ENCODE results near the gene GPC6. TPM values are rescaled to one million over a fixed set of nuclear protein-coding genes. Genes with fewer than 3 reads are reported as not detected.

GPC6 gene
- total and polyA plus RNA-seq, 12 donors, result 0.15 to 5.4 (median 2.5) TPM

DNA sequence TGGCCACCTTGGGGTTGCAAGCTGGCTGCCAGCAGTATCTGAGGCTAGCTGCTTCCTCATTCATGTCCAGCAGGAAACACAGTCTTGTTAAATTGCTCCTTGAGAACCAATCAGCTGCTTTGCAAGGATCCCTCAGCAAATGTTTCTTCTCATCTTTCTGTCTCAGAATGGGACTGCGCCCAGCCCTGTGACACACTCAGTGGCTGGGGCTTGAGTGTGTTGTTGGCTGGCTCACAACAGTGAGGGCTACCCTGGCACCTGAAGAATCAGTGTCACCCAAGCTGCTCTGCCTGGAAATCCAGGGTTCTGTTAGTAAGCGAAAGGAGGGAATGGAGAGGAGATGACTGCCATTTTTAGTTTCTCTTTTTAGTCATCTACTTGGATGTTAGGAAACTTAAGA, 935.7 kb downstream of the GPC6 start:
- H3K9me3 ChIP-seq, result peaks cover 0 to 5% (median 0%) of the 10 kb centered on the region in 11 donors
- peak in 1 of 2 donors; percentile 21 for DNase-seq
- peaks cover 0 to 7% (median 0%) of the 10 kb centered on the region in 9 donors for H3K4me1 ChIP-seq
- H3K36me3 ChIP-seq, result no peaks in the 10 kb centered on the region
- ATAC-seq, result peak in 1 of 8 donors; percentile 20
- H3K27me3 ChIP-seq, result no peaks in the 10 kb centered on the region
- 57 to 82% methylated on average over 2 of the region's 2 CpGs for WGBS, 2 donors
- H3K4me3 ChIP-seq, result no peak overlapping the region
- TF ChIP-seq, protein P1, sequence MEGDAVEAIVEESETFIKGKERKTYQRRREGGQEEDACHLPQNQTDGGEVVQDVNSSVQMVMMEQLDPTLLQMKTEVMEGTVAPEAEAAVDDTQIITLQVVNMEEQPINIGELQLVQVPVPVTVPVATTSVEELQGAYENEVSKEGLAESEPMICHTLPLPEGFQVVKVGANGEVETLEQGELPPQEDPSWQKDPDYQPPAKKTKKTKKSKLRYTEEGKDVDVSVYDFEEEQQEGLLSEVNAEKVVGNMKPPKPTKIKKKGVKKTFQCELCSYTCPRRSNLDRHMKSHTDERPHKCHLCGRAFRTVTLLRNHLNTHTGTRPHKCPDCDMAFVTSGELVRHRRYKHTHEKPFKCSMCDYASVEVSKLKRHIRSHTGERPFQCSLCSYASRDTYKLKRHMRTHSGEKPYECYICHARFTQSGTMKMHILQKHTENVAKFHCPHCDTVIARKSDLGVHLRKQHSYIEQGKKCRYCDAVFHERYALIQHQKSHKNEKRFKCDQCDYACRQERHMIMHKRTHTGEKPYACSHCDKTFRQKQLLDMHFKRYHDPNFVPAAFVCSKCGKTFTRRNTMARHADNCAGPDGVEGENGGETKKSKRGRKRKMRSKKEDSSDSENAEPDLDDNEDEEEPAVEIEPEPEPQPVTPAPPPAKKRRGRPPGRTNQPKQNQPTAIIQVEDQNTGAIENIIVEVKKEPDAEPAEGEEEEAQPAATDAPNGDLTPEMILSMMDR (IDR thresholded peaks at IDR 0.05), result no peak
- no peak overlapping the region for H3K27ac ChIP-seq
- intact Hi-C loops (cut with DNase I), result no loop called here

DNA sequence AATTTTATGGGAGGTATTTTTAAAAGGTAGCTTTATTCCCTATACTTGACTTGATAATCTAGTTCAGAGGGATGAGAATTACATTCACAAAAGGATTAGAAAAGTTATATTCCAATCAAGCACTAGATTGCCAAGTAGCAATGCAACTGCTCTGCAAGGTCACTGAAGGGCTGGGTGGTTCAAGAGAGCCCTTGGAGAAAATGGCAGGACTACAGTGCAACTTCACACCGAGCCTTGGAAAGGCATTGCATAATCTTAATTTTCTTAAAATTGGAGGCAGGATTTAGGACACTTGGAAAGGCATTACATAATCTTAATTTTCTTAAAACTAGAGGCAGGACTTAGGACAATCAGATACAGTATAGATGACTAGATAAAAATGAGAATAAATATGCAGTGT, 936.9 kb downstream of the GPC6 start:
- TF ChIP-seq, protein P1 (IDR thresholded peaks at IDR 0.05), result no peak
- ATAC-seq, result no peak
- 69 to 79% methylated on average over 1 of the region's 1 CpG for WGBS, 2 donors
- no peak for DNase-seq
- peaks cover 0 to 5% (median 0%) of the 10 kb centered on the region in 11 donors for H3K9me3 ChIP-seq
- H3K36me3 ChIP-seq, result no peaks in the 10 kb centered on the region
- H3K27me3 ChIP-seq, result no peaks in the 10 kb centered on the region
- H3K4me3 ChIP-seq, result no peak overlapping the region
- intact Hi-C loops (cut with DNase I), result no loop called here
- H3K27ac ChIP-seq, result no peak overlapping the region
- peaks cover 0 to under 1% (median 0%) of the 10 kb centered on the region in 9 donors for H3K4me1 ChIP-seq

DNA sequence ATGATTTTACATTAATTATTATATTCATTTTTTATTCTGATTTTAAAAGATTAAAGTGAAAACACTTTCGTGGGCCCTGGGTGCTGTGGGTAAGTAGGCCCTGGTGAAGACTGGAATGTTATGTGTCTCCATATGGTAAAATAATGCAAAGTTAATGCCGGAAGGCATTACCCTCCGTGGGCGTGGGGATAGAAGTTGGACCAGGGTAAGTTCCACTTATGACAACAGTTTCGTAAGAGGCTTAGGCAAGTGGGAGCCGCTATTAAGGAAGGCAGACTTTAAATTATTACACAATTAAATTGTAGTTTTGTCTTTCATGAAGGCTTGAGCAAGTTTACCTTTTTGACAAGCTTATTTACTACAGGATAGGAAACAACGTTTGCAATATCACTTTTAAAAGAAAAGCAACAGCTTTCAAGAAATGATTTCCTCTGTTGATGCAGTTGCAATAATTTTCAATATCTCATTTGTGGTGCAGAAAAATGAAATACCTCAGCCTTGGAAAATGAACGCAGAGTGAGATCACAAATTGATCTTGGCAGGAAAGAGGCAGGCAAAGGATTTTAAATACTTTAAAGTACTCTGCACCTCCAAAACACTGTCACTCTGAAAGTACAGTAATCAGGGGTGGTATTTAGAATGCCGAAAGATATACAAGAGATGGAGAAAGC, 942.3 kb downstream of the GPC6 start:
- intact Hi-C loops (cut with DNase I), result no loop called here
- Histone ChIP-seq H3K27ac (peak overlapping the region in 1 of 10 donors; percentile 35), H3K36me3 (no peaks in the 10 kb centered on the region), H3K27me3 (no peaks in the 10 kb centered on the region), H3K4me1 (peaks cover 0 to 12% (median 0%) of the 10 kb centered on the region in 9 donors), H3K4me3 (no peak overlapping the region), H3K9me3 (no peaks in the 10 kb centered on the region)
- TF ChIP-seq, protein P1 (IDR thresholded peaks at IDR 0.05), result no peak
- DNase-seq (no peak), ATAC-seq (peak in 4 of 8 donors; percentile 22 to 44 (median 38))
- 69 to 76% methylated on average over 9 of the region's 9 CpGs for WGBS, 2 donors

DNA sequence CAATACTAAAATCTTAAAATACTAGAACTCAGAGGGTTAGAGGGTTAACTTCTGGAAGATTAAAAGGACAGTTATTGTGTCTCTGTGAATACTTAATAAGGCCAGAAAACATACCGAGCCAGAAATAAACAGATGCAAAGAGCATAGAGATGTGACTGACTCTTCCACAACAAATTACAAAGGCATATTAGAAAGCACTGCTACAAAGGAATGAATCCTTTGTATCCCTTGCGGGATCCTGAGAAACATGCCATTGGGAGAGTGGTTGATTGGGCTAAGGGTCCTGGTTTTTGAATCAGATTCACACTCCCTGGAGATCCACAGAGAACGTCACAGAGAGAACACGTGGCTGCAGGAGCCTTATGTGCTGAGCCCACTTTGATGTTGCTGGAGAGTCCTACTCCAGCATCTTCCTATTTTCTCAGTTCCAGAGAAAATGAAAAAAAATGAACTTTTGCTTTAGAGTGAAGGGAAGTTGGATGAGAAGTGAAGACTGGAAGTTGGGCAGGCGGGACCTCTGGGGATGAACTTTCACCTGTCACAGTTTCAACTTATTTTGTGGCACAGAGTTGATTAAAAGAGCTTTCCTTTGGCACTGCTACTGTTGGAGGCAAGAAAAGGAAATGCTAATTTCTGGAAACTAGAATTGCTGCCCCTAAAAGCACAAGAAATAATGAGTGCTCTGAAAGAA, 943.0 kb downstream of the GPC6 start:
- H3K9me3 ChIP-seq, result no peaks in the 10 kb centered on the region
- DNase-seq (no peak), ATAC-seq (peak in 2 of 8 donors; percentile 11 to 29)
- intact Hi-C loops (cut with DNase I), result no loop called here
- 57 to 67% methylated on average over 5 of the region's 5 CpGs for WGBS, 2 donors
- no peaks in the 10 kb centered on the region for H3K27me3 ChIP-seq
- TF ChIP-seq, protein P1 (IDR thresholded peaks at IDR 0.05), result no peak
- no peak overlapping the region for H3K4me3 ChIP-seq
- peaks cover 0 to 12% (median 0%) of the 10 kb centered on the region in 9 donors for H3K4me1 ChIP-seq
- H3K27ac ChIP-seq, result peak overlapping the region in 2 of 10 donors; percentile 17 to 35
- H3K36me3 ChIP-seq, result no peaks in the 10 kb centered on the region

Data from heart right ventricle (tissue), 16 donors.